NCI-H146 treated with DMSO at 0.1 percent for 48 hours (cell line): Measurements from ENCODE around the gene LCE2B.
A peak's percentile ranks its signal among the peaks of the same experiment; 100 is the strongest.
"Not testable (repeated sequence)": the region's sequence is repeated elsewhere in the genome, so short reads cannot be mapped to it uniquely, and the experiment has no call there.

Source experiments
- DNase-seq: peaks from one replicate; lab custom pipeline; 2025; ENCODE audit not compliant: unreplicated experiment; lab: John Stamatoyannopoulos, UW

The LCE2B gene, protein sequence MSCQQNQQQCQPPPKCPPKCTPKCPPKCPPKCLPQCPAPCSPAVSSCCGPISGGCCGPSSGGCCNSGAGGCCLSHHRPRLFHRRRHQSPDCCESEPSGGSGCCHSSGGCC

DNA sequence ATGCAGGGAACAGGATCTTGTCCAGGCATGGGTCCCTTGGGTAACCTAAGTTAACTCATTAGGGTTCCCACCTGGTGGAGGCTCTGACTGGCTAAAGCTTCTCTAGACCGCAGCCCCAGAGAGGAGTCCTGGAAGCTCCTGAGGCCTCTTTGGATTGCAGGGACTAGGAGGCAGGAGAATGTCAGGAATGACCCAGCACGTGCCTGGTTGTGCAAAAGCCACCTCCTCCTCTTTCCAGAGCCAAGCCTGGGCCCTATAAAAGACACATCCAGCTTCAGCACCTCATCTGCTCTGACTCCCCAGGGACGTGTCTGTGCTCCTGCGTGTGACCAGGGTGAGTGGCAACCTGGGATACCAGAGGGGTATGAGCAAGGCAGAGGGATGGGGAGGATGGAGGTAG is at the start of gene LCE2B:
Gene LCE2B (plus strand): TSS at position 301 of the 400 bp plus-strand sequence. CDS start 721 bp downstream, outside the sequence.
- DNase-seq: not testable (repeated sequence)

DNA sequence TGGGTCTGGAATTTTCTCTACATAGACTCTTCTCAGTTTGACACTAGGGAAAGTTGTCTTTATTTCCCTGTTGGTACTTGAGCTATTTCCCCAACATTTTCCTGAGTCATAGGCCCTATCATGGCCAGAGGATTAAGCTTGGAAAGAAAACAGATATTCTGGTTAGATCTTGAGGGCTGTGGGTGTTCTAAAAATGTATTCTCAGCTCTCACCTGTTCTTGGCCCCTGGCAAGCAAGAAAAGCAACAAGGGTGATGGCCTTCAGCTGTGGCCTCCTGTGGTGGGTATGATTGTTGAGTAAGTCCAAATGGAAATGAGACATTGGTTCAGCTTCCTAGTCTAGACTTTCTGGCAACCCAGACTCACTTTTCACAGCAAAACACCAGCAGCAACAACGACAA is 45.6 kb upstream of the LCE2B start:
- DNase-seq: no peak

DNA sequence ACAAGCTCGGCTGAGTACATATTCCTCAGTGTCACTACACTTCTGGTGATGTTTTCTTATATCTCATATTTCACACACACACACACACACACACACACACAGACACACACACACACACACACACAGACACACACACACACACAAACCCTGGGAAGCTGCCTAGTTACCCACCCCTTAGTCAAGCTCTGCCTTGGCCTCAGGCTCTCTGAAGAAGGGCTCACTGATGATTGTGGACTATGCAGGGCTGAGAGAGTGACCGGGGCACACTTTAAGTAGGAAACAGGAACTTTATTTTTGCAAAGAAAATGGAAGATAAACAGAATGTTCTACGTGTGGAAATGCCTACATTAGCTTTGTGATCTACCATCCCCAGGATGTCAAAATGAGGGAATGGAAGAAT is 42.0 kb upstream of the LCE2B start:
- DNase-seq: no peak

DNA sequence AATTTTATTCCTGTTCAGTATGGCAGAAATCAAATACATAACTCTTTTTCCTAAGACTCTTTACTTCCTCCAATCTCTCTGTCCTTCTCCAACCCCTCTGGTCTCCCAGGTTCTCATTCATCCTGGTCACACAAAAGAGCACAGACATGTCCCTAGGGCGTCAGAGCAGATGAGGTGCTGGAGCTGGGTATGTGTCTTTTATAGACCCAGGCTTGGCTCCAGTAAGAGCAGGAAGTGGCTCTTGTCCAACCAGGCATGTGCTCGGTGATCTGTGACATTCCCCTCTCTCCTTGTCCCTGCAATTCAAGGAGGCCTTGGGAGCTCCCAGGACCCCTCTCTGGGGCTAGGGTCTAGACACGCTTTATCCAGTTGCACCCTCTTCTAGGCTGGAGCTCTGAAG is 40.8 kb upstream of the LCE2B start:
- no peak for DNase-seq

DNA sequence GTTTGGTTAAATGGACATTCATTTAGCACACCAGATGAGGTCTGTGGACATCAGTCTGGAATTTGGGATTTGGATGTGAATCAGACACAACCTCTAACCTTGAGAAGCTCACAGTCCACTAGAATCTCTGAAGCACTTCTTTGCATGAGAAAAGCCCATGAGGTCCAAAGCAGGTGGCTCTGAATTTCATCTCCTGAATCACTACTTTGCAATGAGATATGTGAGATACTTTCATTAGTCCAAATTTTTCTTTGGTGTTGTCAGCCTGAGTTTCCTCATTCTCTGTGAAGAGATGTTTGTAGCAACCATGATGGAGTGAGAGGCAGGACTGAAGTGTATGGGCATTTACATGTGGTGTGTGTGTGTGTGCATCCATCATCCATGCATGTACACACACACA is 39.3 kb upstream of the LCE2B start:
- DNase-seq: no peak

GRCh38 chr1:152654110-152654509 is 31.8 kb upstream of the LCE2B start:
- DNase-seq: peak; percentile 8

- DNase-seq: no peak
Measured at GRCh38 chr1:152656459-152656858, 29.5 kb upstream of the LCE2B start.

- no peak for DNase-seq
Measured at GRCh38 chr1:152657677-152658076, 28.2 kb upstream of the LCE2B start.

DNA sequence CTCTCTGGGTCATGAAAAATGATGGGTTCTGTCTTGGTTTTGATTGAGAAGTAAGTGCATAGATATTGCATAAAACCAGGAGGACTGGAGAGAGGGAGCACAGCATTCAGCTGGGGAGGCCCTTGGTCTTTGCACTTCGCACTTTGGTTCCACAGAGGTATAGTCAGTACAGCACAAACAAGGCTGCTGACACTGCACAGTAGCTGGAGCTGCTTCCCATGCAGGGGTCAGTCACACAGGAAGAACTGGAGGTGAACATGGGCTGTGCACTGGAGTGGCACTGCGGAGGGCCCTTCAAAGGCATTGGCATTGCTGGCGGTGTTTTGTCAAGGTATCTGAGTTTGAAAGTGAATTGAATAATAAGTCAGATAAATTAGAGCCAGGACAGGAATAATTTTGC is 27.3 kb upstream of the LCE2B start:
- DNase-seq: no peak

DNA sequence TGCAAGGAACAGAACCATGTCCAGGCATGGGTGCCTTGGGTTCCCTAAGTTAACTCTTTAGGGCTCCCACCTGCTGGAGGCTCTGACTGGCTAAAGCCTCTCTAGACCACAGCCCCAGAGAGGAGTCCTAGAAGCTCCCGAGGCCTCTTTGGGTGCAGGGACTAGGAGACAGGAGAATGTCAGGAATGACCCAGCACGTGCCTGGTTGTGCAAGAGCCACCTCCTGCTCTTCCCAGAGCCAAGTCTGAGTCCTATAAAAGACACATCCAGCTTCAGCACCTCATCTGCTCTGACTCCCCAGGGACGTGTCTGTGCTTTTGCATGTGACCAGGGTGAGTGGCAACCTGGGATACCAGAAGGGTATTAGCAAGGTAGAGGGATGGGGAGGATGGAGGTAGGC is 22.8 kb upstream of the LCE2B start, which contains the start of gene LCE2D:
Gene LCE2D (plus strand): TSS at position 283 of the 400 bp plus-strand sequence. CDS start 726 bp downstream, outside the sequence.
- DNase-seq: no peak

DNA sequence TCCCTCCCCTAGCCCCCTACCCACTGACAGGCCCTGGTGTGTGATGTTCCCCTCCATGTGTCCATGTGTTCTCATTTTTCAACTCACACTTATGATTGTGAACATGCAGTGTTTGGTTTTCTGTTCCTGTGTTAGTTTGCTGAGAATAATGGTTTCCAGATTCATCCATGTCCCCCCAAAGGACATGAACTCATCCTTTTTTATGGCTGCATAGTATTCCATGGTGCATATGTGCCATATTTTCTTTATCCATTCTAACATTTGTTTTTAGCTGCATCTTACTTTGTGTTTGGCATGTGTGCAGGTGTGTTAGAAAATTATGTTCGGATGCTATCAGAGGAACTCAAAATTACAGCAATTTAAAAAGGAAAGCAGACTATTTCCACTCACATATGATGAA is 19.8 kb upstream of the LCE2B start:
- DNase-seq: not testable (repeated sequence)

GRCh38 chr1:152667648-152668047 is 18.3 kb upstream of the LCE2B start:
- DNase-seq: no peak

DNA sequence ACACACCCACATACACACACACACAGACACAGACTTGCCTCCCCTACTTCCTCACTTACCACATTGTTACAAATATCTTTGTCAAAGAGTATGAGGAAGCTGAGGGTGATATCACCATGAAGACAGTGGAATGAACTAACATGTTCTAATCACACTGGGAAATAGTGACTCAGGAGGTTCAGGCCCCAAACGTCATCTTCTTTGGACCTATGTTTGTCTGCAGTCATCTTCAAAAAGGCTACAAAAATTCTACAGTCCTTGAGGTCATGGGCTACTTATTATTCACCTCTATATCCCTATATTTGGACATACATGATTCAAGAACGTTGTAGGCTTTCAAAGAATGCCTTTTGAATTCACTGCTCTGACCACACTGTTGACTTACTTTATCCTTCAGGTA is 12.9 kb upstream of the LCE2B start:
- DNase-seq: no peak

DNA sequence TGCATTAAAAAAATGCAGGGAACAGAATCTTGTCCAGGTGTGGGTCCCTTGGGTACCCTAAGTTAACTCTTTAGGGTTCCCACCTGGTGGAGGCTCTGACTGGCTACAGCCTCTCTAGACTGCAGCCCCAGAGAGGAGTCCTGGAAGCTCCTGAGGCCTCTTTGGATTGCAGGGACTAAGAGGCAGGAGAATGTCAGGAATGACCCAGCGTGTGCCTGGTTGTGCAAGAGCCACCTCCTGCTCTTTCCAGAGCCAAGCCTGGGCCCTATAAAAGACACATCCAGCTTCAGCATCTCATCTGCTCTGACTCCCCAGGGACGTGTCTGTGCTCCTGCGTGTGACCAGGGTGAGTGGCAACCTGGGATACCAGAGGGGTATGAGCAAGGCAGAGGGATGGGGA is 10.9 kb upstream of the LCE2B start, which contains the start of gene LCE2C:
Gene LCE2C (plus strand): TSS at position 297 of the 400 bp plus-strand sequence. CDS start 737 bp downstream, outside the sequence.
- not testable (repeated sequence) for DNase-seq

DNA sequence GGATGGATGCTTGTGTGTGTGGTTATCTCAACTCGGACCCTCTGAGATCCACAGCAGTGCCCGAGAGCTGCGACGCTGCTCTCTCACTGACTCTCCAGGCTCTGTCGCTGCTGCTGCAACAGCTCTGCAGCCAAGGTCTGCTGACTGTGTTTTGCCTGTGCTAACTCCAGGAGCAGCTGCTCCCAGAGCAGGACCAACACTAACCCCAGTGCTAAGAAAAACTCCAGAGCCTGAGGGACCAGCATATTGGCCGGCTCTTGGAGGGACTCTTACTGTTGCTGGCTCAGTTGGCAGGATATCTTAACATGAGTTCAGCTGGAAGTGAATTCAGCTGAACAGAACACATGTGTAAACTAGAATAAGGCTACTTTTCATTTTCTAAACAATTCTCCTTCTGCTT is 6.5 kb upstream of the LCE2B start:
- no peak for DNase-seq

- DNase-seq: no peak
Measured at GRCh38 chr1:152681616-152682015, 4.3 kb upstream of the LCE2B start.

GRCh38 chr1:152683846-152684245 is 2.1 kb upstream of the LCE2B start:
- DNase-seq: no peak

DNA sequence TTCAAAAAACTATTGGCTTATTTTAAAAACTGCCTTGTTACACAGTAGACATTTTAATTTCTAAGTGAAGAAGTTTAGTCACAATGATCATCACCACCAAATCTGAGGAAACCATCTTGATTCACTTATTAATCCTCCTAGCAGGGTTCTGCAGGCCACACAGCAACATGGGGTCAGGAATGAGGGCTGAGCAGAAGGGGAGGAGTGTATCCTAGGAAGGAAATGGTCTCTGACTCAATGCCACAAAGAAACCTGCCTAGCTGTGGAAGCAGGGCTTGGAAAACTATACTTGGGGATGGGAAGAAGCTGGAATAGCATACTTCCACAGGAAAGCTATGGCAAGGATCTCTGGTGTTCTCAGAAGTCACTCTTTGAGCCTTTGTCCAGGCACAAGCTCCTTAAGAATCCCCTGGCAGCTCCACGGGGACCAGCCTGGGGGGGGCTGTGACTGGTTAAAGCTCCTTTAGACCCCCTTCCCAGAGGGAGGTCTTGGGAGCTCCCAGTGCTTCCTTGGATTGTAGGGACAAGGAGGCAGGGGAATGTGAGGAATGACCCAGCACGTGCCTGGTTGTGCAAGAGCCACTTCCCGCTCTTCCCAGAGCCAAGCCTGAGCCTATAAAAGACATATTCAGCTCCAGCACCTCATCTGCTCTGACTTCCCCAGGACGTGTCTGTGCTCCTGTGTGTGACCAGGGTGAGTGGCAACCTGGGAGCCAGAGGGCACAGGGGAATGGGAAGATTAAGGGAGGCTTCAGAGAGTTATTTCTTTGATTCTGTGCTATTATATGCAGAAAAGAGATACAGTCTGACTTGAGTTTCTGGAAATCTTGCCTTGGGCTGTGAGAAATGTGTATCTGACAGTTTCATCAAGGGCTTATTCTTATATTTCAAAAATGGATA is 12.0 kb downstream of the LCE2B start, which contains the start of gene LCE2A:
Gene LCE2A (plus strand): TSS at position 645 of the 900 bp plus-strand sequence. CDS start 557 bp downstream, outside the sequence.
- no peak for DNase-seq

- no peak for DNase-seq
Measured at GRCh38 chr1:152699746-152700145, 13.8 kb downstream of the LCE2B start.

- DNase-seq: no peak
Measured at GRCh38 chr1:152707860-152708259, 21.9 kb downstream of the LCE2B start, which contains the start of gene LCE4A. TSS of gene LCE4A (plus strand) at chr1:152708160. CDS start at chr1:152709076, 916 bp downstream.

DNA sequence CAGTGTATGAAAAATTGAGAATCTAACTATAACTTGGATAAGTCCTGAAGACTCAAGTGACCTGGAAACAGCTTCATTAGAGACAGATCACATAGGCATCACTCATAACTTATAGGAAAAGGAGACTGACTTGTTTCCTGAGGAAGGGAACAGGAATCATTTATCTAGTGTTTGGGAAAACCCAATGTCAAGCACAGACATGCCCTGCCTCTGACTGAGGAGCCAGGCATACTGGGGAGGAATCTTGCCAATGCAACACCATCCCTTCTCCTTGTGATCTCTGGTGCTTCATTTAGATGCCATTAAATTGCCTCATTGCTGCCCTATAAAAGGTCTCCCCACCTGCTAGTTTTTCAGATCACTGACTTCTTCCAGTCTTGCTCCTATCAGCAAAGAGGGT is 32.3 kb downstream of the LCE2B start:
- DNase-seq: no peak

DNA sequence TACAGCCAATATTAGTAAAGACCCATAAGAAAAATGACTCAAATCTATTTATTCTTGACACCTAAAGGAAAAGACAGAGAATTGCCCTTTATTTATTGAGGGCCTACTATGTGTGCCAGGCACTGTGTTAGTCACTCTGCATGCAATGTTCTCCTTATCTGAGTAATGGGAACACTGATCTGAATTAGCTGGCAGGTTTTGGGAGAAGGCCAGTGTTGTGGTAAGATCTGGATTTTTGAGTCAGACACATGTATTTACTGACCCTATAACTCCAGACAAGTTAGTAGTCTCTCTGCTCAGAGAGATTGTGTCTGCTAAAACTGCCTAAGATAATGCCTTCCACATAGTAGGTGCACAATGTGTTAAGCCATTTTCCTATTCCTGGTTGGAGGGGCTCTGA is 39.3 kb downstream of the LCE2B start:
- no peak for DNase-seq
